Fibroblast of lung (primary cell): ENCODE results near the gene SUMO1.

Experiments used
- EZH2 ChIP-seq: IDR thresholded peaks from 2 replicates; pipeline ENCODE4 v1.5.1; 2012; ENCODE audit warnings: low read length, control low read depth, mild to moderate bottlenecking; ENCODE audit errors: missing control alignments
- TF ChIP-seq, protein P1 (sequence below), 2 donors: IDR thresholded peaks in 1 of 2; conservative IDR thresholded peaks in 1 of 2; 1 replicate in 1 of 2; 2 replicates in 1 of 2; pipeline ENCODE4 v1.5.1; 2011 to 2012; ENCODE audit warnings: low read length in 2 of 2, control low read depth in 1 of 2, inconsistent platforms in 1 of 2, low read depth in 1 of 2, mild to moderate bottlenecking in 1 of 2

DNA sequence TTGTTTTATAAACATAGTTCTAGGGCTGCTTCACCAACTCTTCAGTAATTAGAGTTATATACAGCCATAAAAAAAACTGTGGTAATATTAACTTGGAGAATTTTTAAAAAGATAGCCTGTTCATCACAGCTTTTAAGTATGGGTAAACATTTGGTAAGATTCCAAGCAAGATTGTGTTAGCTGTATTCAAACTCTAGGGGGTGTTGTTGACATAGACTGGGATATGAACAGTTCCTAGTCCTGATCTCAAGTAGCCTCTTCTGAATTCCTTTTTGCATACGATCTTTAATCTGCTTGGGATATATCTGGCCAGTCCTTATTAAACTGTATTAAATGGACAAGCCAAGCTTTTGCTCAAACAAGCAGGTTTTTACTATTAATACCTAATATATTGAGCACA lies 40.5 kb upstream of the SUMO1 start:
- TF ChIP-seq, protein P1, sequence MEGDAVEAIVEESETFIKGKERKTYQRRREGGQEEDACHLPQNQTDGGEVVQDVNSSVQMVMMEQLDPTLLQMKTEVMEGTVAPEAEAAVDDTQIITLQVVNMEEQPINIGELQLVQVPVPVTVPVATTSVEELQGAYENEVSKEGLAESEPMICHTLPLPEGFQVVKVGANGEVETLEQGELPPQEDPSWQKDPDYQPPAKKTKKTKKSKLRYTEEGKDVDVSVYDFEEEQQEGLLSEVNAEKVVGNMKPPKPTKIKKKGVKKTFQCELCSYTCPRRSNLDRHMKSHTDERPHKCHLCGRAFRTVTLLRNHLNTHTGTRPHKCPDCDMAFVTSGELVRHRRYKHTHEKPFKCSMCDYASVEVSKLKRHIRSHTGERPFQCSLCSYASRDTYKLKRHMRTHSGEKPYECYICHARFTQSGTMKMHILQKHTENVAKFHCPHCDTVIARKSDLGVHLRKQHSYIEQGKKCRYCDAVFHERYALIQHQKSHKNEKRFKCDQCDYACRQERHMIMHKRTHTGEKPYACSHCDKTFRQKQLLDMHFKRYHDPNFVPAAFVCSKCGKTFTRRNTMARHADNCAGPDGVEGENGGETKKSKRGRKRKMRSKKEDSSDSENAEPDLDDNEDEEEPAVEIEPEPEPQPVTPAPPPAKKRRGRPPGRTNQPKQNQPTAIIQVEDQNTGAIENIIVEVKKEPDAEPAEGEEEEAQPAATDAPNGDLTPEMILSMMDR (conservative IDR thresholded peaks at IDR 0.05 in 1 of 2, IDR thresholded peaks at IDR 0.05 in 1 of 2; ENCODE audit: low read depth in 1 of 2, low read length in 2 of 2) = peak; percentile 45 to 78
- no peak for TF ChIP-seq EZH2
